ENCODE measurements around the gene UBAC2.
"Not testable (repeated sequence)": the region's sequence is repeated elsewhere in the genome, so short reads cannot be mapped to it uniquely, and the experiment has no call there.

Gene UBAC2

DNA sequence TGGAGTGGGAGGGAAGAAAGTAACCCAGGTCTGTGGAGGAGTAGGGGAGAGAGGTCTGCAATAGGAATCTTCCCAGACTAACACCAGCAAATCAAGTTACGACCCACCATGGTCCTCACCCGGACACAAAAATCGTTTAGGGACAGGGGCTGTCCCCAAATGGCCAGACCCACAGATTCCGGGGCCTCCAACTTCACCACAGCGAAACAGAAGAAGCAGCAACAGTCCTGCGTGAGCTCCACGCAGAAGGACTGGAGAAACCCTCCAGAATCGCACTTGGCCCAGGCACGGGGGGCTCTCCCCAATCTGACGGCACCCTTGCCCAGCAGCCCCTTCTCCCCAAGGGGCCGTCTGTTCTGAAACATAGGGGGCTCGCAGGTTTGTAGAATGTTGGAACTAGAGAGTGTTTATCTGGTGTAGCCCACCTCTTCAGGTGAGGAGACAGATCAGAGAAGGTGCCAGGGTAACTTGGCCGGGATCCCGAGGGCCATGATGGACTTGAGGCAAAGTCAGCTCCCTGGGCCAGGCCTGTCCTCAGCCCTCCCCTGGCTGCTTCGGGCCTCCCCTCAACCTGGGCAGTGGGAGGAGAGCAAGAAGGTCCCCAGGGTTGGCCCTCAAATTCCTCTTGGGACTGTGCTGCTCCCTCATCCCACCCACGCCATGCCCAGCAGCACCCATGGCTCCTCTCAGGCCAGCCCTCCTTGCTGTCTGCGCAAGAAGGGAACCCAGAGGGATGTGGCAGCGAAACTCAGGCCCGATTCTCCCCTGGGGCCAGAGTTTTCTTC is 189.1 kb downstream of the UBAC2 start:
- H3K9me3 Mint-ChIP-seq = peaks cover 1 to 7% of the 10 kb centered on the region in 2 donors
- peak overlapping the region; percentile 49 for H3K27ac Mint-ChIP-seq
- H3K4me1 Mint-ChIP-seq = peaks cover 43 to 85% of the 10 kb centered on the region in 2 donors
- H3K27me3 Mint-ChIP-seq = no peaks in the 10 kb centered on the region
- H3K36me3 Mint-ChIP-seq = peaks cover 23 to 38% of the 10 kb centered on the region in 2 donors
- no peak overlapping the region for H3K4me3 Mint-ChIP-seq
- no peak for ATAC-seq (replicated peaks)
- no peak for DNase-seq

DNA sequence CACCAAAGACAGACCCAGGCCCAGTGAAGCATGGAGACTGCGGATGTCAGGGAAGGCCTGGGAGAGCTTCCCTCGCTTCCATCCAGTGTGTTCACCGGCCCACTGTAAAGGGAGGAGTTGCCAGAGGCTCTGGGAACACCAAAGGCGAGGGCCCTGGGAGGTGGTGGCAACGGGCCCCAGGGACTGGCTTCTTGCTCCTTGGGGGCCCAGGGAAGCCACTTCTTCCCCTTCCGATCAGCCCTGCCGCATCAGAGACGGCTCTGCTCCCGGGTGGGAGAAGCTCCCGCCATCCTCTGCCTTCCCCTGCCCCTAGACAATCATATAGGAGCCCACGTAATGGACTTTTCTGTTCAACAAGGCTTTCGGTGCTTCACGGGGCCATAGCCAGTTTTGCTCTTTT is 189.9 kb downstream of the UBAC2 start:
- Mint-ChIP-seq H3K27me3 (no peaks in the 10 kb centered on the region), H3K9me3 (peaks cover 1 to 7% of the 10 kb centered on the region in 2 donors), H3K4me3 (no peak overlapping the region), H3K4me1 (peaks cover 49 to 87% of the 10 kb centered on the region in 2 donors), H3K27ac (peak overlapping the region; percentile 56), H3K36me3 (peaks cover 22 to 31% of the 10 kb centered on the region in 2 donors)
- ATAC-seq (replicated peaks) = no peak
- DNase-seq = no peak

DNA sequence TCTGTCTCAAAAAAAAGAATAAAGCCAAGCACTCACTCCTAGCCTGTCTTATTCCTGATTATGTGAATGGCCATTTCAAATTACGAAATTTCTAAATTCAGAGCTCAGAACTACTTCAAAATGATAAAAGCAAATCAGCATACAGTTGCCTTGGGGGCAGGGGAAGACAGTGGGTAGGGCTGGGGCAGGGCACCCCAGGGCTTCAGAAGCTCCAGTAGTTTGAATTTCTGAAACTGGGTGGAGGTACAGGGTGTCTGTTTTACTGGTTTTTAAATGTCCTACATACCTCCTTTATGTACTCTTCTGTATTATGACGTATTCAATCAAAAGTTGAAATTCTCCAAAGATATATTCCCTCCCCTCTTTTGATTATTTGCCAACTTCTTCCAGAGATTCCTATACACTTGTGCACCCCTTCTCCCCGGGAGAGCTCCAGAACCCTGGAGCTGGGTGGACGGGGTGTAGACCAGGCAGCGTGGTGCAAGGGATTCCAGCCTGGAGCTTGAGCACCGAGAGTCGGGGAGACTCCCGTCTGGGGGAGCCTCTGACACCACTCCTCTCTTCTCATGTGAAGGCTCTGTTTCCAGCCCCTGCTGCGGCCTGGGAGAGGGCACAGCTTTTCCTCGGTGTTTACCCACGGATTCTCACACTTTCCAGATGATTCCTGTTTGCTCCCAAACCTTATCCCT is 191.3 kb downstream of the UBAC2 start:
- Mint-ChIP-seq H3K4me1 (peaks cover 44 to 78% of the 10 kb centered on the region in 2 donors), H3K9me3 (peaks cover 1 to 7% of the 10 kb centered on the region in 2 donors), H3K27me3 (no peaks in the 10 kb centered on the region), H3K36me3 (peaks cover 12 to 25% of the 10 kb centered on the region in 2 donors), H3K4me3 (no peak overlapping the region), H3K27ac (peak overlapping the region; percentile 51)
- ATAC-seq (replicated peaks) (no peak), DNase-seq (no peak)

DNA sequence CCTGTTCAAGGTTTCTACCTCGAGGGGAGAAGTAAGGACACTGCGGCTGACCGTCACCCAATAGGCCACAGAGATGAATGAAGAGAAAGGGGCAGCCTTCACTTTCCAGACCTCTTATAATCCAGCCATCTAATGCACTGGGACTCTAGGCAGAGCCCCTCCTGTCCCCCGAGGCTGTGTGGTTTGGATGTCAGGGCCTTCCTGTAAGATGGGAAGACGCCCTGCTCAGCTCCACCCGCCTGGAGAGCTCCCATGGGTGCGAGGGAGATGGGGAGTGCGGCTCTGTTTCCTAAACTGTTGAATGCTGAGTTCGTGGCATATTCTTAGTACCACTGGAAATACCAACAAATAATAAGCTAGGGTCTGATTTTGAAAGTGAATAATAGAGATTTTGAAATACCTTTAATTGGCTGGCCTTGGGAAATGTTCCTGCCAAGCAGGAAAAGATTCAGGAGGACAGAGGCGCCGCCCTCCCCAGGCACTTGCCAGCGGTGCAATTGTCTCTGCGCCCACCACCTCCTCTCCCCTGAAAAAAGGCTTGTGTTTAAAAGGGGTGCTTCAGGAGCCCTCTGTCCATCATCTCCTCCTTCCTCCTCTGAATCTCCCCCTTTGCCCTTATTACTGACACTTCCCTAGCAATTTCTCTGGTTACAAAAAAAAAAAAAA is 191.9 kb downstream of the UBAC2 start:
- Mint-ChIP-seq H3K27me3 (no peaks in the 10 kb centered on the region), H3K27ac (peak overlapping the region; percentile 9), H3K36me3 (peaks cover 7 to 19% of the 10 kb centered on the region in 2 donors), H3K4me3 (no peak overlapping the region), H3K9me3 (peaks cover 1 to 7% of the 10 kb centered on the region in 2 donors), H3K4me1 (peaks cover 37 to 72% of the 10 kb centered on the region in 2 donors)
- no peak for DNase-seq
- no peak for ATAC-seq (replicated peaks)

DNA sequence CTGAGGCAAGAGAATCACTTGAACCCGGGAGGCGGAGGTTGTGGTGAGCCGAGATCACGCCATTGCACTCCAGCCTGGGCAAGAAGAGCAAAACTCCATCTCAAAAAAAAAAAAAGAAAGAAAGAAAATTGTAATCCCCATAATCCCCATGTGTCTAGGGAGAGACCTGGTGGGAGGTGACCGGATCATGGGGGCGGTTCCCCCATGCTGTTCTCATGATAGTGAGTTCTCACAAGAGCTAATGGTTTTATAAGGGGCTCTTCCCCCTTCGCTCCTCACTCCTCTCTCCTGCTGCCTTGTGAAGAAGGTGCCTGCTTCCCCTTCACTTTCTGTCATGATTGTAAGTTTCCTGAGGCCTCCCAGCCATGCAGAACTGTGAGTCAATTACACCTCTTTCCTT is 192.7 kb downstream of the UBAC2 start:
- H3K27me3 Mint-ChIP-seq; H3K9me3 Mint-ChIP-seq; DNase-seq; H3K27ac Mint-ChIP-seq; H3K4me3 Mint-ChIP-seq; ATAC-seq (replicated peaks): not testable (repeated sequence)
- peaks cover 32 to 64% of the 10 kb centered on the region in 2 donors for H3K4me1 Mint-ChIP-seq
- peaks cover 7 to 14% of the 10 kb centered on the region in 2 donors for H3K36me3 Mint-ChIP-seq

DNA sequence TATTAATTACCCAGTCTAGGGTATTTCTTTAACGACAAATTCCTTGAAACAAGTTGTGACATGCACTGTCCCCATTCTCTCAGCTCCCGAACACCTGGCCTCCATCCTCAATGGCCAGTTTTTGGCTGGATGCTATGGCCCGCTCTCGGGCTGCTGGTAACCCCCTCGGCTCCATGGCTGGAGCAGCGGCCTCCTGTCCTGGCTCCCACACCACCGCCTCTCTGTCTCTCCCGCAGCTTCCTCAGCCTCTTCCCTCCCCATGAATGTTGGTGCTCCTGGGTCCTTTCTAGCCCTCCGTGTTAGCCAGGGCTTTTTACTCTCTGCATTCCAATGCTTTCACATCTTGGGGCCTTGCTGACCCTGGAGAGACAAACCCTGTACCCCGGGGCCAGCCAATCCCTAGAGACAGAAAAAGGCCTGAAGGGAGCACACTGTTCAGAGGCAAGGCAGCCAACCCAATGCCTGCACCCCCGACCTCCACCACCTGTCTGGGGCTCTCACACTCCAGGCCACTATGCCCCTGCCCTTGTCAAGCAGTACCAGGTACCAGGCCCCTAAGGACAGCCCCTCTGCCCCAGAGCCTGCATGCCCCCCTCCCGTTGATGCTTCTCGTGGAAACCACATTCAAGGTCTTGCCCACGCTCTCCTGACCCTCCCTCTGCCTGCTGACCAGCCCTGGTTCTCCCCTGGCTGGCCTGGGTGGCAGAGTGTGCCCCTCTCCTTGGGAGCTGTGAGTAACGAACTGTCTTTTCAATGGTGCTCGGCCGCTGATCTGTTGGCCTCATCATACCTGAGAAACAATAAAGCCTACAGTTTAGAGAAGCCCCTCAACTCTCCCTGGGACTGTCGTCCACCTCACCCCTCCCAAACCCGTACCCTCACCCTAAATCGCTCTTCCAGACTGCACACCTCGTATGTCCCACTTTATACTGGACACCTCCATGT is 193.4 kb downstream of the UBAC2 start:
- H3K4me3 Mint-ChIP-seq = no peak overlapping the region
- H3K27me3 Mint-ChIP-seq = no peaks in the 10 kb centered on the region
- H3K27ac Mint-ChIP-seq = peak overlapping the region; percentile 87
- ATAC-seq (replicated peaks) (no peak), DNase-seq (no peak)
- H3K36me3 Mint-ChIP-seq = peaks cover 7 to 11% of the 10 kb centered on the region in 2 donors
- peaks cover 28 to 60% of the 10 kb centered on the region in 2 donors for H3K4me1 Mint-ChIP-seq
- peaks cover 1 to 4% of the 10 kb centered on the region in 2 donors for H3K9me3 Mint-ChIP-seq

DNA sequence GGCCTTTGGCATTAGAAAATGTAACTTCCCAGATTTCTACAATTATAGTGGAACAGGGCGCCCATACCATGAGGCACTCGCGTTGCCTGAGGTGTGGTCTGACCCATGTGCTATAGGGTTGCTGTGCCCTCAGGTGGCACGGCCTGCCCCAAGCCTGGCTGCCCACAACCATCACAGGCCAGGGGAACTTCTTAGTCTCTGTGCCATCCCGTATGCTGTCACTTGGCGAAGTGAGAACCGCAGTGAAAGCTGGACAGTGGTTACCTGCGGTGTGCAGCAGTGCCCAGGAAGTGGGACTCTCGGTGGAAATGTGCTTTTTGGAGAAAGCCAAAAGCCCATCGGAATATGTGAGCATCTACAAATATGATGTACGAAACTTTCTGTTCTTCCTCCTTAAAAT is 194.8 kb downstream of the UBAC2 start:
- H3K27ac Mint-ChIP-seq = no peak overlapping the region

DNA sequence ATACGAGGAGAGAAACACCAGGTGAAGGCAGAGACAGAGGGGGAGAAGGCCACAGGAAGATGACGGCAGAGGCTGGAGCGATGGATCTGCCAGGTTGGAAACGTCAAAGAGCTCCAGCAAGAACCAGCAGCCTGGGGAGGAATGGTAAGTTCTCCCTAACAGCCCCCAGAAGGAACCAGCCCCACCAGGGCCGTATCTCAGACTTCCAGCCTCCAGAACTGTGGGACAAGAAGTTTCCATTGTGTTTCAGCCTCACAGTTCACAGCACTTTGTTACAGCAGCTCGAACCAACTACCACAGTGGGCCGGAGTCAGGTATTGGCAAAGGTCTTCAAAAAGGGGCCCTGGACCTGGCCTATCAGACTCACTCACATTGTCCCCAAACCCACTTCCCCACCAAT is 195.8 kb downstream of the UBAC2 start:
- Mint-ChIP-seq H3K4me3 (no peak overlapping the region), H3K27ac (no peak overlapping the region), H3K36me3 (peaks cover 0 to 6% of the 10 kb centered on the region in 2 donors), H3K4me1 (peaks cover 24 to 48% of the 10 kb centered on the region in 2 donors), H3K27me3 (no peaks in the 10 kb centered on the region), H3K9me3 (peaks cover 1 to 4% of the 10 kb centered on the region in 2 donors)
- DNase-seq (no peak), ATAC-seq (replicated peaks) (no peak)

More for the DNA sequence above, 194.8 kb downstream of the UBAC2 start:
- H3K4me3 Mint-ChIP-seq = no peak overlapping the region
- peaks cover 0 to 6% of the 10 kb centered on the region in 2 donors for H3K36me3 Mint-ChIP-seq
- H3K4me1 Mint-ChIP-seq = peaks cover 28 to 53% of the 10 kb centered on the region in 2 donors
- DNase-seq = no peak
- no peaks in the 10 kb centered on the region for H3K27me3 Mint-ChIP-seq
- ATAC-seq (replicated peaks) = no peak
- peaks cover 1 to 4% of the 10 kb centered on the region in 2 donors for H3K9me3 Mint-ChIP-seq

DNA sequence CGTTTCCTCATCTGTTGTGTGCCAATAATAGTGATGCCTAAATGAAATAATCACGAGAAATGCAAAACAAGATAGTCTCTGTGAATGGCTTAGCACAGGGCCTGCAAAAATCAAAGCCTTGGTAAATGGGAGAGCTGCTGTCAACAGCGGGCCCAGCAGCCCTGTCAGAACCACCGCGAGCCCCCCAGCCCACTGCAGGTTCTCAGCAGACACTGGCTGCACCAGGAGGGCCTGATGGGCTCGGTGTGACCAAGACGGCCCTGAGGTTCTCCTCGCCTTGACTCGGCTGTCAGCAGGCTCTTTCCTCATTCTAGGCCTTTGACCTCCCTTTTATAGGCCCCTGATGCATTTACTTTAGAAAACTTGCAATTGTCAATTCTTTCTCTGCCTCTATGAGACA is 197.4 kb downstream of the UBAC2 start:
- no peak for DNase-seq
- H3K36me3 Mint-ChIP-seq = peaks cover 0 to 6% of the 10 kb centered on the region in 2 donors
- H3K4me1 Mint-ChIP-seq = peaks cover 21 to 34% of the 10 kb centered on the region in 2 donors
- no peak overlapping the region for H3K4me3 Mint-ChIP-seq
- no peak overlapping the region for H3K27ac Mint-ChIP-seq
- ATAC-seq (replicated peaks) = no peak
- no peaks in the 10 kb centered on the region for H3K27me3 Mint-ChIP-seq
- H3K9me3 Mint-ChIP-seq = peaks cover 1 to 4% of the 10 kb centered on the region in 2 donors

DNA sequence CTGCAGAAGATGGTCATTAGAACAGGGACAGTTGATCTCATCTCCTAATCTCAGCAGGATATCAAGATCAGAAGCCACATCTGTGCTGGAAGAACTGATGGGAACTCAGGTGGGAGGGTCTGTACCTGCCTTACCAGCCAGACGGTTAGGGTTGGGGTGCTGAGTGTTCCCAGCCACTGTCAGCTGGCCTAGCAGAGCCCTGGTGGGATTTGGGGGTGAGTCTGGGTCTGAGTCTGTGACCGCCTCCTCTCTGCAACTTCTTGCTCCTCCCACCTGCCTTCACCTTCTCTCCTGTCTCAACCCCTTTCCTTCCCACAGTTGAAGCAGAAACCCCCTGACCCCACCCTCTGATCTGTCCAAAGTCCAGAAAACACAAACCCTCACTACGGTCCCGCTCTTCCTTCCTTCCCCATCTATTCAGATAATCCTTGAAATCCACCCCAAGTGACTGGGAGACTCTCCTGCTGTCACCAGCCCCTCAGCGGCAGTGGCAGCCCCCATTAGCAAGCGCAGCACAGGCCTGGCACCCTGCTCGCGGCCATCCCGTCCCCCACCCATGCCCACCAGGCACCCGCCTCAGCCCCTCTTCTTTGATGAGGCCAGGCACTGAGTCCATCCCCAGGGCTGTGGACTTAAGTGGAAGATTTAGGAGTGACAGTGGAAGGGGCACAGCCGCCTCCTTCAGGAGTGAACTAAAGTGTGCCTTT is 198.4 kb downstream of the UBAC2 start:
- Mint-ChIP-seq H3K4me1 (peaks cover 20 to 27% of the 10 kb centered on the region in 2 donors), H3K36me3 (no peaks in the 10 kb centered on the region), H3K9me3 (no peaks in the 10 kb centered on the region), H3K27me3 (no peaks in the 10 kb centered on the region), H3K4me3 (no peak overlapping the region), H3K27ac (peak overlapping the region; percentile 49)
- no peak for DNase-seq
- ATAC-seq (replicated peaks) = no peak

DNA sequence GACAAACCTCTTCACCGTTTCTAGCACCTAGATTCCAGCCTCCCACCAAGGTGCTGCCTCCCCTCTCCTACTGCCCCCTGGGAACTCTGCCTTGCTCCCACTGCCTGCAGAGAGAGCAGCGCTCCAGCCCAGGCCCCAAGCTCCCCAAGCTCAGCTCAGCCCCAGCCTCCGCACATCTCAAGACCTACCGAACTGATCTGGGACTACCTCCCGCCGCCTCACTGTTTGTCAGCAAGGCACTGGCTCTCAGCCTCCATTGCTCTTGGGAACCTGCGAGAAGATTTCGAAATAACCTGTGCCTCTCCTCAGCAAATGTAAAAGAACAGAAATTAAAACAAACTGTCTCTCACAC is 198.9 kb downstream of the UBAC2 start:
- Mint-ChIP-seq H3K27ac (peak overlapping the region; percentile 49), H3K9me3 (no peaks in the 10 kb centered on the region), H3K4me3 (no peak overlapping the region), H3K36me3 (no peaks in the 10 kb centered on the region), H3K27me3 (no peaks in the 10 kb centered on the region), H3K4me1 (peaks cover 20 to 21% of the 10 kb centered on the region in 2 donors)
- DNase-seq (no peak), ATAC-seq (replicated peaks) (no peak)

DNA sequence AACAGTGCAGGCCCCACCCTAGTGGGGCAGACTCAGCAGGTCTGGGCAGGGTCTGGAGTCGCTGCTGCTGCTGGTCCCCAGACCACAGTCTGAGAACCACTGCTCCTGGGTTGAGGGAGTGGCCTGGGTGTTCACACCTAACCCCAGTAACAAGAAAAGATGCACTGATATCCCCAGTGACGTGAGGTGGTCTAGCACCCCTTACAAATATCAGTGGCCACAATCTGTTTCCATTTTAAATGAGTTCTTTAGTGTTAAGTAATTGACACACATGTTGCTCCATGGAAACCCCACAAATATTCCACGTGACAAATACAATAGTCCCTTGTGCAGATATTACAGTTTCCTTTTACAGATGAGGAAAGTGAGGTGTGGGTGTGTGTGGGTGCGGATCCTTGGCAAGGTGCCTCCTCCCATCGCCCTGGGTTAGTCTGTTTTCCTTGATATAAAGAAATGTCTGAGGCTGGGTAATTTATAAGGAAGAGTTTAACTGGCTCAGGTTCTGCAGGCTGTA is 202.9 kb downstream of the UBAC2 start:
- H3K4me1 Mint-ChIP-seq = peaks cover 21 to 27% of the 10 kb centered on the region in 2 donors
- no peaks in the 10 kb centered on the region for H3K36me3 Mint-ChIP-seq
- no peak overlapping the region for H3K4me3 Mint-ChIP-seq
- DNase-seq (no peak), ATAC-seq (replicated peaks) (no peak)
- no peak overlapping the region for H3K27ac Mint-ChIP-seq
- no peaks in the 10 kb centered on the region for H3K27me3 Mint-ChIP-seq
- no peaks in the 10 kb centered on the region for H3K9me3 Mint-ChIP-seq

All from stimulated activated naive B cell treated with anti-CD40 and anti-IgM and Interleukin-4, amounts not matched to agents 10 μg/mL and 1 μg/mL and 100 μg/mL, for 72 hours (primary cell).